DMS153 treated with DMSO at 0.1 percent for 48 hours (cell line): Measurements from ENCODE around the gene SLC12A2.

Experiments
- DNase-seq: peaks from one replicate; lab custom pipeline; 2025; ENCODE audit not compliant: unreplicated experiment; lab: John Stamatoyannopoulos, UW

Gene SLC12A2

DNA sequence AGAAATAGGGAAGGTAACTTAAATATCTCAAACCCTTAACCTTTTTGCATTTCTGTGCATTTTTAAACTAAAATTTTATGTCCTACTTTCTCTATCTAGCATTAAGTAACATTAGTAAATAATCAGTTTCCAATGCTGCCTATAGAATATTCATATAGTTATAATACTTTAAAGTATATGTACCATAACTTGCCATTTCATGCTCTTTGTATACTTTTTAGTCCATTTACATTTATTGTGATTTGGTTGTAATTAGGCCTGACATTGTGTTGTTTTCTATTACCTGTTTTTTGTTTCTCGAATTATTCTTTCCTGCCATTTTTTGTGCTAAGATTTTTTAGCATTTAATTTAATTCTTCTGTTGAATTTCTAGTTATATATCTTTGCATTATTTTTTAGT lies 13.7 kb downstream of the SLC12A2 start:
- no peak for DNase-seq

DNA sequence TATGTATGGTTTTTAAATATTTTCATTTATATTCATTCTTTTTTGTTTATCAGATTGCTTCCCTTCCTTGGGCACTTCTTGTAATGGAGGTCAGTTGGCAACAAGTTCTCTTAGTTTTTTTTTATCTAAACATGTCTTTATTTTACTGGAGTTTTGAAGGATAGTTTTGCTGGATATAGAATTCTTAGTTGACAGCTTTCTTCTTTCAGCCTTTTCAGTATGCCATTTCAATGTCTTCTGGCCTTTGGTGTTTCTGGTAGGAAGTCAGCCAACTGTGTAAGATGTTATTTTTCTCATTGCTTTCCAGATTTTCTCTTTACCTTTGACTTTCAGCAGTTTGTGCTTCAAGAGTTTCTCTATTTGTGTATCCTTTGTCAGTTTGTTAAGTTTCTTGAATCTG lies 14.2 kb downstream of the SLC12A2 start:
- DNase-seq, result no peak

DNA sequence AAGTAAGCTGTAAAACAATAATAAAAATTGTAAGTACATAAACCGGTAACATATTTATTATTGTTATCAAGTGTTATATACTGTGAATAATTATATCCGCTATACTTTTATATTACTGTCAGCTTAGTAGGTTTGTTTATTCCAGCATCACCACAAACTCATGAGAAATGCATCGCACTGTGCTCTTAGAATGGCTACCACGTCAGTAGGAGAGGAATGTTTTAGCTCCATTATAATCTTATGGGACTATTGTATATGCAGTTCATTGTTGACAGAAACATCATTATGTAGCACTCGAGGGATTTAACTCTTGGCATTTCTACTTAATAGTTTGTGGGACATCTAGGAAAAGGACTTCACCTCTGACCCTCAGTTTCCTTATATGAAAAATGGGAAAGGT lies 16.4 kb downstream of the SLC12A2 start:
- DNase-seq, result no peak

DNA sequence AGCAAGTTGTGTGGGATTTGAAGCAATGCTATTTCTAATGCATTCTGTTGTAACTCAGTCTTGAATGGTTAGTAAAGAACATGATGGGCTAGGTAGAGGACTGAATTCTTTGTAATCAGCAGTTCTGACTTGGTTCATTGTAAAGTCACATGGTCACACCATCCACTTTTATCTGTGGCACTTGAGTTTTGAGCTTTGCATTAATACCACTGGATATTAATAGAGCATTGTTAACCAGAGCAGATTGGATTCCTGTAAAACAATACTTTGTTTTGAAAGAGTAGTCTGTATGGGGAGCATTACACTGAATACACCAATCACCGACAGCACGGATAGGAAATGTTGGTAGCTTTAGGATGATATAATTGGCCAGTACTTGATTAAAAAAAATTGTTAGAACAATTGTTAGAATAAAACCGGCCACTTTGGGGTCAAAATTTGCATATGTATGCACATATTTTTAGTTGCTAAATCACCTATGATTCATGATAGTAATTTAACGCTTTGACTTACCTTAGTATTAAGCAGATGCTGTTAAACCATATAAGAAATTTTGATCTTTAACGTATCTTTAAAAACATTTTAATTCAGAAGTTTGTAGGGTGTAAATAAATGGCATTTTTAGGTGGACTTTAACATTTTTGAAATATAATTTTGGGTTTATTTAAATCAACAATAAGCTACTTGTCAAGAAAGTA lies 17.4 kb downstream of the SLC12A2 start:
- DNase-seq, result no peak

DNA sequence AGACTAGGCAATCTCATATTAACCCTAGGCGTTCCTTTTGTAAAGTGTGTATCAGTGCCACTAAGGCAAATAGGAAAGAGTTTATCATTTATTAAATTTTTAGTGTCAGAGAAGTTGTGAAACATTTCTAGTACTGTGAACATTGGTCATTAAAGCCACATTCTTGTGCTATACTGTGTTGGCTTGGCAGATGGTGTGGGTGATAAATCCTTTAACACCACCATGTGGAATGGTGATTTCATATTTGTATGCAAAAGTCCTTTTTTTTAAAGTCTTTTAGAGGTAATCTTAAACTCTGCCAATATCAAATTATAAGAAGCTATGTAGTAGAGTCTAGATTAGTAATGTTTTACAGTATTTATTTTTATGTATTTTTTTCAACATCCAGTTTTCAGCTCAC lies 18.1 kb downstream of the SLC12A2 start:
- no peak for DNase-seq

DNA sequence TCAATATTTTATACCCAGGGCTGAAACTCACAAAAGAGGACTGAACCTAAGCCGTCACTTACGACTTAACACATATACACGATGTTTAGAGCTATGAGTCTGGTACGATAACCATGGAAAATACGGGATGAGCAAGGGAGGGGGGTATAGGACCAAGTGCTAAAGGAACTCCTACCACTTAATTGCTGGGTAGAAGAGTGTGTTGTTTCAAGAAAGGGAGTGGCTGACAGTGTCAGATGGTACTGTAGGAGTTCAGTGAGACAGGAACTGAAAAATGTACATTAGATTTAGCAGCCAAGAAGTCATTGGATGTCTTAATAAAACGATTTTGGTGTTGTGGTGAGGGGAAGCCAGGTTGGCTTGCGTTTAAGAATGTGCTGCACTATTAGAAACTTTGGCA lies 21.6 kb downstream of the SLC12A2 start:
- no peak for DNase-seq

DNA sequence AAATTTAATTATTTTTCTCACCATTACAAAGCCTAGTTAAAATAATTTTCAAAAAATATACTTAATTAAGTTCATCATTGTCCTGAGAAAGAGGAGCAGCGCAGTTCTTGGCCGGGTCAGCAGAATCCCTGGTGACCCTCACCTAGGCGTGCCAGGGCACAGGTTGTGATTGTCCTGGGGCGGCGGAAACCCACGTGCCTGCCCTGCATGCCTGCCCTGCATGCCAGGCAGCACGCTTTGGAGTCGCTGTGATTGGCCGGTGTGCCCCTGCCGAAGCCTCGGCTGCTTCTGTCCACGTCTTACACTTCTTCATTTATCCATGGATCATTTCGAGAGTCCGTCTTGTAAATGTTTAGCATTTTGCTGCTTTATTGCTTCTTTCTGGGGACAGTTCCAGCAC lies 25.6 kb downstream of the SLC12A2 start:
- no peak for DNase-seq

DNA sequence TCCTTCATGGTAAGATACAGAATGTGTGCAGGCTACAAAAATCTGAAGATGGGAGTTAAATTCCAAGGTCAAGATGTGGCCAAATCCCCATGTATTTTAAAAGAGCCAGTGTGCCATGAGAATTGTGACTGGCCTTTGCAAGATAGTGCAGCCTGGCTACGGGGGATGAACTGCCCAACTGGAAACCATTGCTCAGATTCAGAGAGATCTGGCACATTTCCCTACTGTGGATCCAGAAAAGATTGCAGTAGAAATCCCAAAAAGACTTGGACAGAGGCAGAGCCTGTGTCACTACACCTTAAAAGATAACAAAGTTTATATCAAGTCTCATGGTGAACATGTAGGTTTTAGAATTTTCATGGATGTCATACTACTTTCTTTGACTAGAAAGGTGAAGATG lies 26.2 kb downstream of the SLC12A2 start:
- no peak for DNase-seq

DNA sequence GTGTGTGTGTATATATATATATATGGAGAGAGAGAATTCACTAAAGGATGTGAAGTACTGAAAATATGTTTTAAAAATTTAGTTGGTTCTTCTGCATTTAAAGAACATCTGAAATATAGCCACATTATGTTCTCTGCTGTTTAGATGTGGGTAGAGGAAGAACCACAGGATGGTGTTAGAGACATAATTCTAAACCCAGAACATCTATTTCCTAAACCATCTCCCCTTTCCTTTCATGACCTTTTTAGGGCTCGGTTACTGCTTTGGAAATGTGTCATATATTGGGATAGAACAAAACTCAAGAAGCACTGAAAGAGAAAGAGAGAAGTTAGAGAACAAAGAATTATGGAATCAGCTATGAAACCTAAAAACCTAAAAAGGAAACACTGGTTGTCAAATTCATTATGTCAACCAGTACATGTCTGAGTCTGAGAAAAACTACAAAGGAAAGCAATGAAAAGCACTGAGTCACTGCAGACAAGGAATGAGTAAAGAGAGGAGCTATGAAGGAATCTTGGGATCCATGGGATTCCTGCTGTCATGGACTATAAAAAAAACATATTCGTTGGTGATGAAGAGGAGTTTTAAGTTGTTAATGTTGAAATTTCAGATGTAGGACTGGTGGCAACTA lies 28.4 kb downstream of the SLC12A2 start:
- DNase-seq, result no peak

DNA sequence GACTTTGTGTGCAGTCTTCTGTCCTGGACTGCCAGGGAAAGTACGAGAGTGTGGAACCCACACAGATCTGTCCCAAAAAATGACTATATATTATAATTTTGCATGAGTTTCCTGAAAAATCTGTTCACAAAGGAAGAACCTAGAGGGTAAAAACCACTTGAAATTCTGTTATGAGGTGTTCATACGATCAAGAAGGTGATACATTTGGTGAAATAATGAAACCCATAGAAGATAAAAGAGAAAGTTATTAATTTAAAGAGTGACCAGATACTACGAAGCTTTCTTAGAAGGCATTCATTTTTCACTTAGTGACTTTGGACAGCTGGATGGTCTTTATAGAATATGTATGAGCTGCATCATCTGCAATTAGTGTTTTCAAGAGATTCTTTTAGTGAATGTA lies 32.9 kb downstream of the SLC12A2 start:
- no peak for DNase-seq

DNA sequence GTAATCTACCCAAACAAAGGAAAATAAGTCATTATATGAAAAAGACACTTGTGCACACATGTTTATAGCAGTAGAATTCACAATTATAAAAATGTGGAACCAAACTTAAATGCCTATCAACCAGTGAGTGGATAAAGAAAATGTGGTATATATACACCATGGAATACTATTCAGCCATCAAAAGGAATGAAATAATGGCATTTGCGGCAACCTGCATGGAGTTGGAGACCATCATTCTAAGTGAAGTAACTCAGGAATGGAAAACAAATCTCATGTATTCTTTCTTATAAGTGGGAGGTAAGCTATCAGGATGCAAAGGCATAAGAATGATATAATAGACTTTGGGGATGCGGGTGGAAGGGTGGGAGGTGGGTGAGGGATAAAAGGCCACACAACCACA lies 34.6 kb downstream of the SLC12A2 start:
- DNase-seq, result no peak

DNA sequence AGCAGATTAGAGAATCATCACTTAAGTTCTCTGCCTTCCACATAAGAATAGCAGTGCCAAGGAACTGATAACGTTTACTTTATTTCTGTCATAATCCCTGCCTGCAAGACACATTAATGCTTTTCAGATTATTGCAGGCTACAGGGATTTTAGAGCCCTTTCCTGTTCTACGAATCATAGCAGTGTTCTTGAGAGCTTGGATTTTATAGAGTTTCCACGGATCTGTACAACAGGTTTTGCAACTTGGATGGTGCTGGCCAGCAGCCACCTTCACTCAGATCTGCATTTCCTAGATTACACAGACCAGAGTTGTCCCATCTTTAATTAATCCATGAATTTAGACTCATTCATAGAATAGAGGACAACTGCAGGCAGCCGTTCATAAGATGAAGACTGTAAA lies 38.1 kb downstream of the SLC12A2 start:
- DNase-seq, result no peak

DNA sequence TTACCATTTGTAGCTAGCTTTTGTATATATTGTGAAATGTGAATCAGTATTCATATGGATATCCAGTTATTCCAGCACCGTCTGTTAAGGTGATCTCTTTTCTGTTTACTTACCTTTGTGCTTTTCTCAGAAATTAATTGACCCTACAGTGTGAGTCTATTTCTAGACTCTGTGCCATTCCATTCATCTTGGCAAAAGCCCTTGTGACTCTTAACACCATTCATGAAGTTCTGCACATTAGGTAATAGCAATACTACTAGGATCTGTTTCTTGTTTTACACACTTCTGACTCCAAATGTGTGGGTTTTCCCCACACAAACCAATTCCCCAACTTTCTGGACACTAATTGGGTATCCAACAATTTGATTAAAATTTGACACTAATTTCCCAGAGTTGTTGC lies 40.4 kb downstream of the SLC12A2 start:
- DNase-seq, result no peak

DNA sequence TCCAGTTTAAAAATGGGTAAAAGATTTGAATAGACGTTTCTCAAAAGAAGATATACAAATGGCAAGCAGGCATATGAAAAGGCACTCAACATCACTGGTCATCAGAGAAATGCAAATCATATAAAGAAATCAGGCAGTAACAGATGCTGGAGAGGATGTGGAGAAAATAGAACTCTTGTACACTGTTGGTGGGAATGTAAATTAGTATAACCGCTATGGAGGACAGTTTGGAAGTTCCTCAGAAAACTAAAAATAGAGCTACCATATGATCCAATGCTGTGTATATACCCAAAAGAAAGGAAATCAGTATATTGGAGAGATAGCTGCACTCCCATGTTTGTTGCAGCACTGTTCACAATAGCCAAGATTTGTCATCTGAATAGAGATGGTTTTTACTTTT lies 42.7 kb downstream of the SLC12A2 start:
- DNase-seq, result no peak

DNA sequence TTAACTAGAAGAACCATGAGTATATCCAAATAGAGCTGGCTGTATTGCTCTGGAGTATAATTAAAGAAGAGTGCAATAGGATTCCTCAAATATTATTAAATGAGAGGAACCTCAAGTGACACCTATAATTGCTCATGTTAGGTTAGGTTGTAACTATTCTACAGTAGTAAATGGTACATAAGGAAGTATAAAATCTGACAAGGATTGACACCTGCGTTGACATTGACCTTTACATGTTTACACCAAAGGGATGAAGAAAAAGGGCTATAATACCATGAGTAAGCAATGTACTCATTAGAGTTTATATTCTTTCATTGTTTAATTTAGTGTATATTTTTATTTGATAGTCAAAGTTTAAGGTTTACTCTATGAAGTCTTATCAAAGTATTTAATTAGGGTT lies 48.9 kb downstream of the SLC12A2 start:
- DNase-seq, result no peak

DNA sequence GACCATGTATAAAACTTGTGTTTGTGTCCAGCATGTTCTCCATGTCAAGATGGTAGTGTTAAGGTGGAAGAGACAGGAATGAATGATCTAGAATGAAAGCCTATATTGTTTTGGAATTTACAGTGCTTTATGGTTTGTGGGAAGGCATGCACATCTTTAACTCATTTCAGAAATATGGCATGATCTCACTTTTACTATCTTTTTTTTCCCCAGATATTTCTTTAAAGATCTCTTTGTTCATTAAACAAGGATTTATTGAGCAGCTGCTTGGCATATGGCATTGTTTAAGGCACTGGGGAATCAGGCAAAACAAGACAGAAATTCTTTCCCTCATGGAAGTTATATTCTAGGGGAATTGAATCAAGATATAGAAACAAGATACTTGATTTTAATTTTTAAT lies 51.7 kb downstream of the SLC12A2 start:
- no peak for DNase-seq

DNA sequence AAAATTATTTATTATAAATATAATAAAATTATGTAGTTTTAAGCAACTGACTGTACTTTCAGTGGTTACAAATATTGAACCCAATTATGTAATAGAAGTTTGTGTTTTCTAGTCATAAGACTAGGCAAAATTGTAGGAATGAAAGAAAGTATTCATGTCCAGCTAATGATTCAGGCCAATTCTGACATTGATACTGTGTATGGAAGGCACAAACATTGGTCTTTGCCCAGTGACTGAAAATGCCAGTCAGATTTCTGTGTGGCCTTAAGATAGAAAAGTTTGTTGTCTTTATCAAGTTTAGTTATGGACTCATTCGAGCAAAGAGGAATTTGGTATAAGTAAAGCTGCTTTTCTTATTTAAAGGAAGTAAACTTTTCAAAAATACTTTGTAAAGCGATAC lies 60.3 kb downstream of the SLC12A2 start:
- DNase-seq, result no peak

DNA sequence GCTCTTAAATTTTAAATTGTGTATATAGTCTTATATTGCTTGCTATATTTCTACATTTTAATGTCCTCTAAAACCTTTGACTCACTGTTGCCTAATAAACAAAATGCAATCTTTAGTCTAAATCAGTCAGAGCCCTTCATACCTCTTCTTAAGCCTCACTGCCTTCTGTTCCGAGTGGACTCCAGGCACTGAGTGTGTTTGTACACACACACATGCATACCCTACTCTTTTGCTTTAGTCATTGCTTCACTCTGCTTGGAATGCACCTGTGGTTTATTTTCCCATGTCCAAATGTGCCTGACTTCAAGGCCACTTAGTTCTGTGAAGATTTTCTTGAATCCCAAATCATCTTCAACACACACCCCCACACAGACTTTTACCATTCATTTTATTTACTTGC lies 60.9 kb downstream of the SLC12A2 start:
- DNase-seq, result no peak

DNA sequence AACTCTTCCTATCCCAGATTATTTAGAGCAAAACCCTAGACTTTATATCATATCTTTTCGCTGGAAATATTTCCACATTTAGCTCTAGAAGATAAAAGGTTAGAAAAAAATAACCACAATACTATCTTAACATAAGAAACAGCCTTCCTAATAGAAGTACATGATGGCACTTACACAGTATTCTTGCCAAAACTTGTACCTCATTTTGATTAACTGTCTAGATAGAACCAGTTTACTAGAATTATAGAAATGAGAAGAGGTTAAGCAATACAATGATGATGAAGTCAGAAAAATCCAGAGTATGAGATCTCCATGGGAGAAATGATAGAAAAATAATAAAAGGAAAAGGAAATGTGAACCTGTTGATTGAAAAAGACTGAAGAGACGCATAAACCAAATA lies 63.1 kb downstream of the SLC12A2 start:
- DNase-seq, result no peak

DNA sequence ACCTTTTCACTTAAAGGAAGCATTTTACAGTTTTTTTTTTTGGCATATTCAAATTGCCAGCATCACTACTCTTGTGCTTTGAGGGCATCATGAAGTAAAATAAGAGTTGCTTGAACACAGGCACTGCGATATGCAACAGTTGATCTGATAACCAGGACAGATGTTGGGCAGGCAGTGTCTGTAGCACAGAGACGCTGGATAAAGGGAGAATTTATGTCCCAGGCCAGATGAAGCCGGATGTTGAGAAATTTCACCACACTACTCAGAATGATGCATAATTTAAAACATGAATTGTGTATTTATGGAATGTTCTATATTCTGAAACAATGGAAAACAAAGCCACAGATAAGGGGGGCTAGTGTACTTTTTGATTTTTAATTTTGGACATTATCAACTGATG lies 71.4 kb downstream of the SLC12A2 start:
- no peak for DNase-seq

DNA sequence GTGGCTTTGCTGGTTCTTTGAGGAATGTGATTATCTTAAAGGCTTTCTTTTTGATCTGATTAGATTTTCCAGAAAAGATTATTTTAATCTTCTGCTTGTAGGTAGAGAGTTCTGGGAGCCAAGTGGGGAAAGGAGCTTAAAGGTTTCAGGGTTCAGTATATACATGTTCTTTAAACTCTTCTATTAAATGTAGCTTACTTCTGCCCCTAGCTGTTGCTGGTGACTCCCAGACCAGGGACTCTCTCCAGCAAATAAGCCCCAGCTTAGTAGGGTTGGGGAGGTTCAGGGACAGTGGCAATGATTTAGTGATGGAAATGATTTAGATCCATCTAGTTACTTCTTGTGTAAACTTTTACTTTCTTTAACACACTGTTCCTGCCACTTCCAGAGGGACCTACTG lies 72.2 kb downstream of the SLC12A2 start:
- DNase-seq, result no peak

DNA sequence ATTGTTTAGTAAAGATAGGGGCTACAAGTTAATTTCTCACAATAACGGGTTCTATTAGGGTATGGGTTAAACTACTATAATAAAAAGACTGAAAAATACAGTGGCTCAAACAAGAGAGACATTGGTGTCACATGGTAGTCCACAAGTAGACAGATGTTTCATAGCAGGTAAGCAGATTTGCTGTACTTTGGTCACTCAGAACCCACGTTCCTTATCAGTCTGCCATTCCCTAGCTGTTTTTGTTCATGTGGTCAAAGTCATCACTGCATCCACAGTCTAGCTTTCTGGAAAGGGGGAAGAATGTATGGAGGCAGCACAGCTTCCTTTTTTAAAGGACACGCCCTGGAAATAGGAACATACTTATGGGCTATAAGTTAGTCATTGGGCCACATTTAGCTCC lies 73.0 kb downstream of the SLC12A2 start:
- no peak for DNase-seq

DNA sequence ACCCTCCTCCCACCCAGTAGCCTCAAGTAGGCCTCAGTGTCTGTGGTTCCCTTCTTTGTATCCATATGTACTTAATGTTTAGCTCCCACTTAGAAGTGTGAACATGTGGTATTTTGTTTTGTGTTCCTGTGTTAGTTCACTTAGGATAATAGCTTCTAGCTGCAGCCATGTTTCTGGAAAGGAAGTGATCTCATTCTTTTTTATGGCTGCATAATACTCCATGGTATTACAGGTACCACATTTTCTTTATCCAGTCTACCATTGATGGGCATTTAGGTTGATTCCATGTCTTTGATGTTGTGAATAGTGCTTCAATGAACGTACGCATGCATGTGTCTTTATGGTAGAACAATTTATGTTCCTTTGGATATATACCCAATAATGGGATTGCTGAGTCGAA lies 74.8 kb downstream of the SLC12A2 start:
- no peak for DNase-seq
